Caco-2 (cell line): ENCODE results near the gene ZNF609. TPM values are rescaled to one million over a fixed set of nuclear protein-coding genes. Genes with fewer than 3 reads are reported as not detected.
A peak's percentile ranks its signal among the peaks of the same experiment; 100 is the strongest.
"Not testable (repeated sequence)": the region's sequence is repeated elsewhere in the genome, so short reads cannot be mapped to it uniquely, and the experiment has no call there.

Experiments
- BruUV-seq: library from RNA; stranded (reverse); fragments of 400-500 nt; replicated peaks from 2 replicates; lab custom pipeline; 2021; lab: Mats Ljungman, UMichigan
- CTCF ChIA-PET: fragments of 300-600 bp; sonication (Branson Sonifier 250); formaldehyde crosslinking; loops from one replicate; lab custom pipeline; 2022; ENCODE audit warnings: antibody characterized with exemption; lab: Charles Lee
- POLR2A ChIA-PET: fragments of 300-600 bp; sonication (Branson Sonifier 250); formaldehyde crosslinking; loops from one replicate; lab custom pipeline; 2022; ENCODE audit warnings: antibody characterized with exemption; lab: Charles Lee
- DNase-seq, 2 experiments: peaks; one replicate each; pipeline versions ENCODE4 v3.0.0 to v3.0.0-alpha.2; 2020 to 2022
- H3K27me3 ChIP-seq: replicated peaks from 2 replicates; pipeline ENCODE4 v1.6.0; 2011; ENCODE audit warnings: low read length; ENCODE audit not compliant: control insufficient read depth, insufficient read depth
- H3K36me3 ChIP-seq: 2 replicates; pipeline ENCODE4 v1.5.1; 2011; ENCODE audit warnings: low read length; ENCODE audit not compliant: control insufficient read depth, insufficient read depth
- H3K4me1 ChIP-seq: fragments of 250-450 bp; sonication (Bioruptor Pico); 2 replicates; pipeline ENCODE4 v1.5.1; 2020; ENCODE audit warnings: mild to moderate bottlenecking
- H3K4me3 ChIP-seq: 2 replicates; pipeline ENCODE4 v1.5.1; 2011; ENCODE audit warnings: low read depth, mild to moderate bottlenecking, control low read depth, low read length
- H3K9me3 ChIP-seq: fragments of 250-450 bp; sonication (Bioruptor Pico); 2 replicates; pipeline ENCODE4 v1.5.1; 2020; ENCODE audit warnings: mild to moderate bottlenecking, moderate library complexity
- H3K27ac Mint-ChIP-seq: one replicate; pipeline ENCODE4 v1.8.0; 2022; ENCODE audit warnings: mixed read lengths; ENCODE audit not compliant: unreplicated experiment
- H3K27me3 Mint-ChIP-seq: one replicate; pipeline ENCODE4 v1.8.0; 2022; ENCODE audit warnings: mixed read lengths; ENCODE audit not compliant: insufficient read depth, unreplicated experiment
- H3K36me3 Mint-ChIP-seq: one replicate; pipeline ENCODE4 v1.8.0; 2022; ENCODE audit warnings: mild to moderate bottlenecking, mixed read lengths; ENCODE audit not compliant: insufficient read depth, unreplicated experiment
- H3K4me1 Mint-ChIP-seq: one replicate; pipeline ENCODE4 v1.8.0; 2022; ENCODE audit warnings: low read depth, mixed read lengths; ENCODE audit not compliant: unreplicated experiment
- H3K4me3 Mint-ChIP-seq: one replicate; pipeline ENCODE4 v1.8.0; 2022; ENCODE audit warnings: mild to moderate bottlenecking, moderate library complexity, mixed read lengths; ENCODE audit not compliant: unreplicated experiment
- H3K9me3 Mint-ChIP-seq: one replicate; pipeline ENCODE4 v1.8.0; 2022; ENCODE audit warnings: mixed read lengths; ENCODE audit not compliant: unreplicated experiment
- CTCF ChIP-seq, 2 experiments: fragments of 200-600 bp in 1 of 2; IDR thresholded peaks; 1 replicate in 1 of 2; 2 replicates in 1 of 2; pipeline versions ENCODE4 v1.5.1 to v1.8.0; 2011 to 2022; ENCODE audit warnings: antibody characterized with exemption in 1 of 2, control low read depth in 1 of 2, inconsistent platforms in 1 of 2, low read depth in 1 of 2, low read length in 1 of 2, mild to moderate bottlenecking in 1 of 2, moderate library complexity in 1 of 2; ENCODE audit not compliant: insufficient read depth in 1 of 2, severe bottlenecking in 1 of 2, unreplicated experiment in 1 of 2
- intact Hi-C: fragments of 100-400 bp; cut with micrococcal nuclease; formaldehyde crosslinking; loops from one replicate; pipeline ENCODE4 v1.10.0; 2022; ENCODE audit not compliant: unreplicated experiment
- total RNA-seq: library from RNA; stranded (reverse); gene quantifications from 2 replicates; pipeline ENCODE4 v1.2.3, GENCODE V29; 2022

ZNF609 gene
- total RNA-seq, 1 experiment from 2014 or later: 30.1 TPM

GRCh38 chr15:64586984-64587383 lies 126.6 kb downstream of the ZNF609 start:
- POLR2A ChIA-PET: no interaction called here

GRCh38 chr15:64589435-64590084 lies 129.2 kb downstream of the ZNF609 start:
- Mint-ChIP-seq H3K9me3 (no peaks in the 10 kb centered on the region), H3K4me3 (no peak overlapping the region), H3K27me3 (no peaks in the 10 kb centered on the region), H3K36me3 (no peaks in the 10 kb centered on the region), H3K27ac (peak overlapping the region; percentile 69), H3K4me1 (peaks cover 22% of the 10 kb centered on the region)
- no peaks in the 10 kb centered on the region for H3K36me3 ChIP-seq
- intact Hi-C loops: no loop called here
- BruUV-seq: no TSS peak
- no peak overlapping the region for H3K4me3 ChIP-seq
- ChIA-PET CTCF (no interaction called here), POLR2A (interaction anchor here (0.5 kb wide), 1 partner anchor 251 kb away, joined by 5 read pairs; no protein-coding TSS in a partner anchor)
- TF ChIP-seq CTCF (IDR thresholded peaks at IDR 0.05; ENCODE audit: insufficient read depth in 1 of 2, low read depth in 1 of 2, low read length in 1 of 2, severe bottlenecking in 1 of 2, unreplicated experiment in 1 of 2): no peak
- peaks cover 36% of the 10 kb centered on the region for H3K4me1 ChIP-seq
- H3K27me3 ChIP-seq: no peaks in the 10 kb centered on the region
- H3K9me3 ChIP-seq: no peaks in the 10 kb centered on the region
- no peak for DNase-seq

More at GRCh38 chr15:64586984-64587383, 126.6 kb downstream of the ZNF609 start:
- Mint-ChIP-seq H3K9me3 (peaks cover 7% of the 10 kb centered on the region), H3K4me1 (peaks cover 22% of the 10 kb centered on the region), H3K36me3 (peaks cover 2% of the 10 kb centered on the region), H3K27me3 (no peaks in the 10 kb centered on the region), H3K27ac (peak overlapping the region; percentile 59), H3K4me3 (no peak overlapping the region)
- Histone ChIP-seq H3K36me3 (no peaks in the 10 kb centered on the region), H3K4me3 (no peak overlapping the region), H3K4me1 (peaks cover 31% of the 10 kb centered on the region), H3K27me3 (no peaks in the 10 kb centered on the region), H3K9me3 (no peaks in the 10 kb centered on the region)
- intact Hi-C loops: no loop called here
- no peak for DNase-seq
- TF ChIP-seq CTCF (IDR thresholded peaks at IDR 0.05; ENCODE audit: insufficient read depth in 1 of 2, low read depth in 1 of 2, low read length in 1 of 2, severe bottlenecking in 1 of 2, unreplicated experiment in 1 of 2): no peak
- no TSS peak for BruUV-seq
- CTCF ChIA-PET: no interaction called here

GRCh38 chr15:64592845-64593244 lies 132.5 kb downstream of the ZNF609 start:
- DNase-seq, H3K4me3 ChIP-seq, H3K9me3 Mint-ChIP-seq, CTCF ChIA-PET, intact Hi-C loops, H3K27me3 Mint-ChIP-seq, H3K36me3 ChIP-seq, H3K36me3 Mint-ChIP-seq, POLR2A ChIA-PET, H3K27ac Mint-ChIP-seq, H3K27me3 ChIP-seq, H3K9me3 ChIP-seq, H3K4me3 Mint-ChIP-seq, BruUV-seq: not testable (repeated sequence)
- H3K4me1 Mint-ChIP-seq: peaks cover 23% of the 10 kb centered on the region
- H3K4me1 ChIP-seq: peaks cover 40% of the 10 kb centered on the region
